IMR-90 (cell line): ENCODE data around the gene GRIK3. TPM values are rescaled to one million over a fixed set of nuclear protein-coding genes. Genes with fewer than 3 reads are reported as not detected.

ENCODE experiments used
- ATAC-seq: fragments of 200-7000 bp; cut with Tn5 transposase; 2 replicates; pipeline ENCODE4 v1.9.1; 2020; ENCODE audit warnings: low read depth, mild to moderate bottlenecking, moderate library complexity
- BruUV-seq: library from RNA; stranded (reverse); fragments of 400-500 nt; replicated peaks from 2 replicates; lab custom pipeline; 2021; lab: Mats Ljungman, UMichigan
- CTCF ChIA-PET: fragments of 300-600 bp; formaldehyde crosslinking; extraction: SDS; loops from one replicate; lab custom pipeline; 2021; ENCODE audit warnings: antibody characterized with exemption; lab: Yijun Ruan, JAX
- POLR2A ChIA-PET: fragments of 300-600 bp; sonication (Branson Sonifier 250); formaldehyde crosslinking; loops from one replicate; lab custom pipeline; 2022; ENCODE audit warnings: antibody characterized with exemption; ENCODE audit not compliant: unreplicated experiment; lab: Charles Lee
- DNase-seq: peaks from one replicate; pipeline ENCODE4 v3.0.0; 2013
- H2AFZ ChIP-seq: replicated peaks from 2 replicates; pipeline ENCODE3; 2013; ENCODE audit warnings: low read length, mild to moderate bottlenecking; ENCODE audit not compliant: poor library complexity
- H2AK5ac ChIP-seq: 2 replicates; pipeline ENCODE4 v1.6.1; 2013; ENCODE audit warnings: low read depth, low read length, inconsistent platforms
- H2AK9ac ChIP-seq: replicated peaks from 2 replicates; pipeline ENCODE3; 2013; ENCODE audit warnings: mild to moderate bottlenecking, low read depth, low read length, moderate library complexity; ENCODE audit not compliant: poor library complexity
- H2BK120ac ChIP-seq: 2 replicates; pipeline ENCODE4 v1.6.1; 2013; ENCODE audit warnings: low read depth, low read length, inconsistent platforms
- H2BK15ac ChIP-seq: 3 replicates; pipeline ENCODE4 v1.6.1; 2013; ENCODE audit warnings: low read depth, low read length, inconsistent platforms
- H2BK20ac ChIP-seq: 2 replicates; pipeline ENCODE4 v1.6.1; 2013; ENCODE audit warnings: low read depth, mild to moderate bottlenecking, inconsistent platforms, low read length, moderate library complexity
- H2BK5ac ChIP-seq: 2 replicates; pipeline ENCODE4 v1.6.1; 2013; ENCODE audit warnings: mild to moderate bottlenecking, low read depth, low read length, inconsistent platforms; ENCODE audit not compliant: poor library complexity, severe bottlenecking
- H3K14ac ChIP-seq: replicated peaks from 2 replicates; pipeline ENCODE4 v1.6.1; 2013; ENCODE audit warnings: low read depth, low read length, inconsistent platforms
- H3K18ac ChIP-seq: 2 replicates; pipeline ENCODE4 v1.6.1; 2013; ENCODE audit warnings: low read depth, low read length, control low read depth
- H3K23ac ChIP-seq: 2 replicates; pipeline ENCODE4 v1.6.1; 2013; ENCODE audit warnings: low read depth, low read length, inconsistent platforms
- H3K27ac ChIP-seq: 2 replicates; pipeline ENCODE4 v1.5.1; 2013; ENCODE audit warnings: mild to moderate bottlenecking, control low read depth, low read length; ENCODE audit not compliant: insufficient read depth
- H3K27me3 ChIP-seq: 2 replicates; pipeline ENCODE4 v1.6.1; 2013; ENCODE audit warnings: low read length; ENCODE audit not compliant: control insufficient read depth, insufficient read depth
- H3K36me3 ChIP-seq: 2 replicates; pipeline ENCODE4 v1.6.1; 2013; ENCODE audit warnings: low read length, mixed read lengths; ENCODE audit not compliant: control insufficient read depth, insufficient read depth
- H3K4ac ChIP-seq: 2 replicates; pipeline ENCODE4 v1.6.1; 2013; ENCODE audit warnings: low read depth, low read length, inconsistent platforms
- H3K4me1 ChIP-seq: 2 replicates; pipeline ENCODE4 v1.6.1; 2013; ENCODE audit warnings: low read length, mixed read lengths; ENCODE audit not compliant: control insufficient read depth, insufficient read depth
- H3K4me2 ChIP-seq: 2 replicates; pipeline ENCODE4 v1.6.1; 2013; ENCODE audit warnings: low read depth, mild to moderate bottlenecking, control low read depth, low read length, moderate library complexity
- H3K4me3 ChIP-seq: 2 replicates; pipeline ENCODE4 v1.5.1; 2013; ENCODE audit warnings: low read depth, mild to moderate bottlenecking, control low read depth, low read length, moderate library complexity; ENCODE audit not compliant: insufficient read depth
- H3K56ac ChIP-seq: 2 replicates; pipeline ENCODE4 v1.6.1; 2013; ENCODE audit warnings: low read length, inconsistent platforms; ENCODE audit not compliant: insufficient read depth; ENCODE audit errors: extremely low read depth
- H3K79me1 ChIP-seq, 2 experiments: 2 replicates each; pipeline ENCODE4 v1.6.1; 2013; ENCODE audit warnings: low read length in 2 of 2, inconsistent platforms in 1 of 2, low read depth in 1 of 2
- H3K9ac ChIP-seq: 2 replicates; pipeline ENCODE4 v1.6.1; 2013; ENCODE audit warnings: low read depth, low read length, control low read depth
- H3K9me1 ChIP-seq: 2 replicates; pipeline ENCODE4 v1.6.1; 2013; ENCODE audit warnings: low read length, inconsistent platforms; ENCODE audit not compliant: insufficient read depth
- H3K9me3 ChIP-seq: 2 replicates; pipeline ENCODE4 v1.6.1; 2013; ENCODE audit warnings: low read length; ENCODE audit not compliant: control insufficient read depth, insufficient read depth
- H4K20me1 ChIP-seq: 2 replicates; pipeline ENCODE4 v1.6.1; 2013; ENCODE audit warnings: low read length, inconsistent platforms; ENCODE audit not compliant: insufficient read depth
- H4K5ac ChIP-seq: 2 replicates; pipeline ENCODE4 v1.6.1; 2013; ENCODE audit warnings: mild to moderate bottlenecking, low read depth, low read length, control low read depth
- H4K8ac ChIP-seq, 2 experiments: 2 replicates each; pipeline ENCODE4 v1.6.1; 2013; ENCODE audit warnings: low read depth in 2 of 2, low read length in 2 of 2, control low read depth in 1 of 2, inconsistent platforms in 1 of 2
- H4K91ac ChIP-seq: 2 replicates; pipeline ENCODE4 v1.6.1; 2013; ENCODE audit warnings: low read depth, low read length, inconsistent platforms; ENCODE audit not compliant: insufficient read depth
- CEBPB ChIP-seq: IDR thresholded peaks from 2 replicates; pipeline ENCODE4 v1.6.1; 2012; ENCODE audit warnings: low read depth, low read length, improper control_type of control experiment
- CHD1 ChIP-seq: IDR thresholded peaks from 2 replicates; pipeline ENCODE4 v1.6.1; 2012; ENCODE audit warnings: low read depth, low read length, improper control_type of control experiment
- FOS ChIP-seq: fragments of 150-350 bp; IDR thresholded peaks from 2 replicates; pipeline ENCODE4 v1.6.1; 2016; ENCODE audit warnings: low read depth, low read length
- MAFK ChIP-seq: IDR thresholded peaks from 2 replicates; pipeline ENCODE4 v1.6.1; 2012; ENCODE audit warnings: low read depth, low read length, improper control_type of control experiment
- MAZ ChIP-seq: IDR thresholded peaks from 2 replicates; pipeline ENCODE4 v1.6.1; 2012; ENCODE audit warnings: low read depth, mild to moderate bottlenecking, low read length, improper control_type of control experiment, moderate library complexity, borderline replicate concordance
- NFE2L2 ChIP-seq: fragments of 150-350 bp; IDR thresholded peaks from 2 replicates; pipeline ENCODE4 v1.6.1; 2016; ENCODE audit warnings: low read depth, mild to moderate bottlenecking, low read length
- RAD21 ChIP-seq: IDR thresholded peaks from 2 replicates; pipeline ENCODE4 v1.6.1; 2012; ENCODE audit warnings: low read length, improper control_type of control experiment
- RCOR1 ChIP-seq: IDR thresholded peaks from 2 replicates; pipeline ENCODE4 v1.6.1; 2012; ENCODE audit warnings: mild to moderate bottlenecking, low read length, improper control_type of control experiment; ENCODE audit not compliant: insufficient replicate concordance
- RFX5 ChIP-seq: IDR thresholded peaks from 2 replicates; pipeline ENCODE4 v1.8.0; 2012; ENCODE audit warnings: low read depth, mild to moderate bottlenecking, low read length, moderate library complexity
- WGBS, 2 experiments: methylation state at CpG; one replicate each; pipeline versions ENCODE4 v1.1.5 to v1.1.7; 2013; ENCODE audit warnings: missing lambda C conversion rate in 2 of 2; ENCODE audit not compliant: insufficient read length in 1 of 2; ENCODE audit errors: extremely low coverage in 2 of 2; 5-methylcytosine and 5-hydroxymethylcytosine counted together
- dilution Hi-C: fragments of 300-500 bp; cut with HindIII; formaldehyde crosslinking; loops from one replicate; pipeline ENCODE4 v1.14.3; 2018; ENCODE audit warnings: low sequenced_read_pairs; ENCODE audit not compliant: unreplicated experiment
- in situ Hi-C: fragments of 300-500 bp; cut with MboI; formaldehyde crosslinking; loops from 3 replicates; pipeline ENCODE4 v1.14.3; 2019; ENCODE audit warnings: low sequenced_read_pairs, inconsistent platforms, mixed read lengths
- intact Hi-C: fragments of 100-400 bp; cut with micrococcal nuclease; formaldehyde crosslinking; loops from 2 replicates; pipeline ENCODE4 v1.10.0; 2022
- polyA plus RNA-seq, 3 experiments: library from polyadenylated mRNA; depleted of rRNA; stranded (reverse); fragments of >200 nt; gene quantifications; 2 replicates each; pipeline ENCODE4 v1.2.3, GENCODE V29; 2012; ENCODE audit warnings: low replicate concordance in 1 of 3
- total RNA-seq: library from RNA; depleted of rRNA; stranded (reverse); fragments of >200 nt; gene quantifications from 2 replicates; pipeline ENCODE4 v1.2.3, GENCODE V29; 2012
- TF ChIP-seq, protein P1 (sequence below): fragments of 150-350 bp; IDR thresholded peaks from 2 replicates; pipeline ENCODE4 v1.6.1; 2016; ENCODE audit warnings: low read depth, mild to moderate bottlenecking, low read length, moderate library complexity, borderline replicate concordance
- TF ChIP-seq, protein P2 (sequence below): conservative IDR thresholded peaks from 2 replicates; pipeline ENCODE4 v1.5.1; 2012; ENCODE audit warnings: mild to moderate bottlenecking, low read depth, low read length, improper control_type of control experiment
- TF ChIP-seq, protein P3 (sequence below): fragments of 150-350 bp; IDR thresholded peaks from 2 replicates; pipeline ENCODE4 v1.6.1; 2017; ENCODE audit warnings: mild to moderate bottlenecking, antibody characterized with exemption, low read length, low read depth

Gene GRIK3
- total and polyA plus RNA-seq, 2 of the 4 experiments (the other 2 are of a cell fraction): not detected

DNA sequence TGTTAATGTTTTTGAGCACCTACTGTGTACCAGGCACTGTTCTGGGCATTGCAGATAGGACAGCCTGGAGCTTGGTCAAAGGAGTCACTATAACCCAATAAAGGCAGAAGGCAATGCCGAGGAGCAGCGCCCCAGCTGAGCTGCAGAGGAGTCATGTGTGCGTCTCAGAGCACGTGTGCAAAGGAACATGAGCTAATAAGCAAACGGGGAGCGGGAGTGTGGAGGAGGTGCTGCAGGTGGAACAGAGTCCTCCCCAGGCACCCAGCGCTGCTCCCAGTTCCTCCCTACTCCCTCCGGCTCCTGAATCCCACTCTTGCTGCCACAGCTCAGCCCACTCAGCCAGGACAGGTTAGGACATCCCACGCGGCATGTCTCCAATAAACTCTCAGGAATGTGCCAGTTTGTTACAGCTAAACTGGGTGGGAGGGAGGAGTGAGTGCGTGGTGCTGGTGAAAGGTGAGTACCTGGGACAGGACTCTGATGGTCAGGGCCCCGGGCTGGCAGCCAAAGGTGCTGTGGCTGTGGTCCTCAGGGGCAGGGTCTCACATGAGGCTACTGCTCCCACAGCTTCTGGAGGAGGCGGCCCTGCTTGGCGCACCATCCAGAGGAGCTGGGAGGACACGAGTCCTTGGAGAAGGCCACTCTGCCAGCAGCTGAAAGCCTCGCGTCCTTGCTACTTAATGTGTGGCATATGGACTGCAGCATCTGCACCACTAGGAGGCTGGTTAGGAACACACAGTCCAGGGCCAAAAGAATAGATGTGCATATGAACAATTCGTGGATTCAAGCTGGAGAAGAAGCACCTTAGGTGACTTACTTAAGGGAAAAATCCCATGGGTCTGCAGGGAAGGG is 52.3 kb downstream of the GRIK3 start:
- DNase-seq: no peak
- no peak overlapping the region for H4K91ac ChIP-seq
- no peaks in the 10 kb centered on the region for H3K79me1 ChIP-seq
- no peak overlapping the region for H3K9ac ChIP-seq
- dilution Hi-C loops (no loop called here), in situ Hi-C loops (no loop called here), intact Hi-C loops (no loop called here)
- H2BK120ac ChIP-seq: no peak overlapping the region
- no peak overlapping the region for H2BK15ac ChIP-seq
- ChIA-PET CTCF (no interaction called here), POLR2A (no interaction called here)
- BruUV-seq: no TSS peak
- ATAC-seq: no peak
- no peaks in the 10 kb centered on the region for H3K9me1 ChIP-seq
- H3K27me3 ChIP-seq: no peaks in the 10 kb centered on the region
- H3K9me3 ChIP-seq: no peaks in the 10 kb centered on the region
- H3K4ac ChIP-seq: no peak overlapping the region
- no peak overlapping the region for H3K18ac ChIP-seq
- 40% methylated on average over 13 of the region's 18 CpGs; no CpG with 5 or more reads in 1 of the 2 experiments for WGBS, 2 experiments
- no peak overlapping the region for H3K14ac ChIP-seq
- no peaks in the 10 kb centered on the region for H4K20me1 ChIP-seq
- no peak overlapping the region for H4K8ac ChIP-seq
- no peak overlapping the region for H3K27ac ChIP-seq
- H3K4me1 ChIP-seq: no peaks in the 10 kb centered on the region
- no peak overlapping the region for H3K4me2 ChIP-seq
- H2BK20ac ChIP-seq: no peak overlapping the region
- H4K5ac ChIP-seq: no peak overlapping the region
- H2AFZ ChIP-seq: no peak overlapping the region
- no peak overlapping the region for H3K56ac ChIP-seq
- no peak overlapping the region for H2AK9ac ChIP-seq
- H2BK5ac ChIP-seq: no peak overlapping the region
- no peak overlapping the region for H3K4me3 ChIP-seq
- no peak overlapping the region for H2AK5ac ChIP-seq
- H3K23ac ChIP-seq: no peak overlapping the region
- TF ChIP-seq FOS: no peak
- TF ChIP-seq CHD1: no peak
- TF ChIP-seq, protein P1, sequence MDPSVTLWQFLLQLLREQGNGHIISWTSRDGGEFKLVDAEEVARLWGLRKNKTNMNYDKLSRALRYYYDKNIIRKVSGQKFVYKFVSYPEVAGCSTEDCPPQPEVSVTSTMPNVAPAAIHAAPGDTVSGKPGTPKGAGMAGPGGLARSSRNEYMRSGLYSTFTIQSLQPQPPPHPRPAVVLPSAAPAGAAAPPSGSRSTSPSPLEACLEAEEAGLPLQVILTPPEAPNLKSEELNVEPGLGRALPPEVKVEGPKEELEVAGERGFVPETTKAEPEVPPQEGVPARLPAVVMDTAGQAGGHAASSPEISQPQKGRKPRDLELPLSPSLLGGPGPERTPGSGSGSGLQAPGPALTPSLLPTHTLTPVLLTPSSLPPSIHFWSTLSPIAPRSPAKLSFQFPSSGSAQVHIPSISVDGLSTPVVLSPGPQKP: no peak
- no peak for TF ChIP-seq RFX5
- TF ChIP-seq MAFK: no peak
- TF ChIP-seq RCOR1: no peak
- no peak for TF ChIP-seq MAZ
- TF ChIP-seq CEBPB: no peak
- TF ChIP-seq, protein P2, sequence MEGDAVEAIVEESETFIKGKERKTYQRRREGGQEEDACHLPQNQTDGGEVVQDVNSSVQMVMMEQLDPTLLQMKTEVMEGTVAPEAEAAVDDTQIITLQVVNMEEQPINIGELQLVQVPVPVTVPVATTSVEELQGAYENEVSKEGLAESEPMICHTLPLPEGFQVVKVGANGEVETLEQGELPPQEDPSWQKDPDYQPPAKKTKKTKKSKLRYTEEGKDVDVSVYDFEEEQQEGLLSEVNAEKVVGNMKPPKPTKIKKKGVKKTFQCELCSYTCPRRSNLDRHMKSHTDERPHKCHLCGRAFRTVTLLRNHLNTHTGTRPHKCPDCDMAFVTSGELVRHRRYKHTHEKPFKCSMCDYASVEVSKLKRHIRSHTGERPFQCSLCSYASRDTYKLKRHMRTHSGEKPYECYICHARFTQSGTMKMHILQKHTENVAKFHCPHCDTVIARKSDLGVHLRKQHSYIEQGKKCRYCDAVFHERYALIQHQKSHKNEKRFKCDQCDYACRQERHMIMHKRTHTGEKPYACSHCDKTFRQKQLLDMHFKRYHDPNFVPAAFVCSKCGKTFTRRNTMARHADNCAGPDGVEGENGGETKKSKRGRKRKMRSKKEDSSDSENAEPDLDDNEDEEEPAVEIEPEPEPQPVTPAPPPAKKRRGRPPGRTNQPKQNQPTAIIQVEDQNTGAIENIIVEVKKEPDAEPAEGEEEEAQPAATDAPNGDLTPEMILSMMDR: no peak
- TF ChIP-seq NFE2L2: no peak
- no peak for TF ChIP-seq RAD21
- TF ChIP-seq, protein P3, sequence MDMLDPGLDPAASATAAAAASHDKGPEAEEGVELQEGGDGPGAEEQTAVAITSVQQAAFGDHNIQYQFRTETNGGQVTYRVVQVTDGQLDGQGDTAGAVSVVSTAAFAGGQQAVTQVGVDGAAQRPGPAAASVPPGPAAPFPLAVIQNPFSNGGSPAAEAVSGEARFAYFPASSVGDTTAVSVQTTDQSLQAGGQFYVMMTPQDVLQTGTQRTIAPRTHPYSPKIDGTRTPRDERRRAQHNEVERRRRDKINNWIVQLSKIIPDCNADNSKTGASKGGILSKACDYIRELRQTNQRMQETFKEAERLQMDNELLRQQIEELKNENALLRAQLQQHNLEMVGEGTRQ: no peak
- no peaks in the 10 kb centered on the region for H3K36me3 ChIP-seq
